B cell (primary cell): ENCODE results near the gene ZNF442. TPM values are rescaled to one million over a fixed set of nuclear protein-coding genes. Genes with fewer than 3 reads are reported as not detected.
A peak's percentile ranks its signal among the peaks of the same experiment; 100 is the strongest.

Experiments used
- ATAC-seq: fragments of 200-7000 bp; cut with Tn5 transposase; one replicate; pipeline ENCODE4 v1.10.0; 2021; ENCODE audit warnings: low read depth, mild to moderate bottlenecking, moderate number of reproducible peaks, moderate library complexity
- CTCF ChIA-PET: fragments of 350-600 bp; sonication (Branson Sonifier 250); formaldehyde crosslinking; loops from one replicate; lab custom pipeline; 2021; ENCODE audit warnings: antibody characterized with exemption, inconsistent platforms; lab: Charles Lee
- POLR2A ChIA-PET: fragments of 350-600 bp; sonication (Branson Sonifier 250); formaldehyde crosslinking; loops from one replicate; lab custom pipeline; 2021; ENCODE audit warnings: antibody characterized with exemption; lab: Charles Lee
- DNase-seq: peaks from one replicate; pipeline ENCODE4 v3.0.0; 2013
- H2AFZ ChIP-seq: 2 replicates; pipeline ENCODE4 v1.6.1; 2012; ENCODE audit warnings: mild to moderate bottlenecking, low read depth, low read length; ENCODE audit not compliant: insufficient read depth, poor library complexity, severe bottlenecking
- H3K27ac ChIP-seq, 2 donors: 1 replicate in 1 of 2; 2 replicates in 1 of 2; pipeline ENCODE4 v1.5.1; 2012 to 2013; ENCODE audit warnings: low read length in 2 of 2, mild to moderate bottlenecking in 2 of 2, moderate library complexity in 1 of 2
- H3K27me3 ChIP-seq, 4 experiments: fragments of 200-600 bp in 1 of 4; sonication (generic) in 1 of 4; replicated peaks in 1 of 4; 1 replicate in 2 of 4; 2 replicates in 2 of 4; pipeline versions ENCODE4 v1.6.1 to v1.7.0; 2013 to 2016; ENCODE audit warnings: low read length in 3 of 4, mild to moderate bottlenecking in 2 of 4, mixed read lengths in 1 of 4, moderate library complexity in 1 of 4; ENCODE audit not compliant: insufficient read depth in 4 of 4, control insufficient read depth in 3 of 4; ENCODE audit errors: control extremely low read depth in 1 of 4
- H3K36me3 ChIP-seq, 2 experiments: replicated peaks in 1 of 2; 1 replicate in 1 of 2; 2 replicates in 1 of 2; pipeline versions ENCODE4 v1.6.1 to v1.7.1; 2013; ENCODE audit warnings: low read length in 1 of 2; ENCODE audit not compliant: insufficient read depth in 2 of 2, control insufficient read depth in 1 of 2; ENCODE audit errors: control extremely low read depth in 1 of 2, extremely low read depth in 1 of 2
- H3K4me1 ChIP-seq, 2 donors: fragments of 200-600 bp in 1 of 2; sonication (generic) in 1 of 2; 1 replicate in 1 of 2; 2 replicates in 1 of 2; pipeline versions ENCODE4 v1.5.1 to v1.6.1; 2013 to 2017; ENCODE audit warnings: low read length in 2 of 2; ENCODE audit not compliant: control insufficient read depth in 2 of 2, insufficient read depth in 2 of 2
- H3K4me2 ChIP-seq: replicated peaks from 2 replicates; pipeline ENCODE3; 2012; ENCODE audit warnings: mild to moderate bottlenecking, low read depth, low read length; ENCODE audit not compliant: poor library complexity, severe bottlenecking
- H3K4me3 ChIP-seq, 5 experiments: fragments of 200-600 bp in 1 of 5; sonication (generic) in 1 of 5; 1 replicate in 3 of 5; 2 replicates in 2 of 5; pipeline versions ENCODE4 v1.5.1 to v1.7.0; 2011 to 2016; ENCODE audit warnings: low read length in 4 of 5, mild to moderate bottlenecking in 4 of 5, low read depth in 2 of 5, control low read depth in 1 of 5, moderate library complexity in 1 of 5; ENCODE audit not compliant: insufficient read depth in 1 of 5; ENCODE audit errors: control extremely low read depth in 1 of 5, extremely low read depth in 1 of 5
- H3K79me2 ChIP-seq: fragments of 200-600 bp; sonication (generic); one replicate; pipeline ENCODE4 v1.6.0; 2016; ENCODE audit warnings: low read length; ENCODE audit not compliant: control insufficient read depth, insufficient read depth
- H3K9ac ChIP-seq: fragments of 200-600 bp; sonication (generic); 2 replicates; pipeline ENCODE4 v1.6.1; 2017; ENCODE audit warnings: mild to moderate bottlenecking, low read length, moderate library complexity
- H3K9me3 ChIP-seq, 3 donors: one replicate each; pipeline versions ENCODE4 v1.6.1 to v1.7.1; 2013; ENCODE audit warnings: low read length in 2 of 3; ENCODE audit not compliant: control insufficient read depth in 2 of 3, insufficient read depth in 1 of 3; ENCODE audit errors: control extremely low read depth in 1 of 3
- H4K20me1 ChIP-seq: 2 replicates; pipeline ENCODE4 v1.6.0; 2012; ENCODE audit warnings: mild to moderate bottlenecking, low read length; ENCODE audit not compliant: insufficient read depth, control insufficient read depth, poor library complexity, severe bottlenecking
- H3K27ac Mint-ChIP-seq: one replicate; pipeline ENCODE4 v1.8.0; 2021; ENCODE audit warnings: mixed read lengths
- H3K27me3 Mint-ChIP-seq: one replicate; pipeline ENCODE4 v1.8.0; 2021; ENCODE audit warnings: mixed read lengths
- H3K4me1 Mint-ChIP-seq: one replicate; pipeline ENCODE4 v1.8.0; 2021; ENCODE audit warnings: mixed read lengths
- H3K4me3 Mint-ChIP-seq: one replicate; pipeline ENCODE4 v1.8.0; 2021; ENCODE audit warnings: mixed read lengths
- H3K9me3 Mint-ChIP-seq: one replicate; pipeline ENCODE4 v1.8.0; 2022; ENCODE audit warnings: mixed read lengths; ENCODE audit not compliant: insufficient read depth
- CTCF ChIP-seq: fragments of 200-600 bp; IDR thresholded peaks from one replicate; pipeline ENCODE4 v1.8.0; 2022; ENCODE audit warnings: antibody characterized with exemption, mild to moderate bottlenecking
- EZH2 ChIP-seq: IDR thresholded peaks from 2 replicates; pipeline ENCODE4 v1.6.1; 2012; ENCODE audit warnings: borderline replicate concordance, low read depth, mild to moderate bottlenecking, moderate library complexity, low read length; ENCODE audit not compliant: insufficient read depth, poor library complexity, severe bottlenecking
- WGBS: methylation state at CpG from one replicate; pipeline ENCODE4 v1.1.5; 2013; ENCODE audit warnings: missing lambda C conversion rate; ENCODE audit not compliant: insufficient coverage; 5-methylcytosine and 5-hydroxymethylcytosine counted together
- intact Hi-C: fragments of 100-400 bp; cut with micrococcal nuclease; formaldehyde crosslinking; loops from one replicate; pipeline ENCODE4 v1.10.0; 2022
- polyA plus RNA-seq: library from polyadenylated mRNA; depleted of rRNA; stranded (reverse); fragments of >200 nt; gene quantifications from 2 replicates; pipeline ENCODE4 v1.2.3, GENCODE V29; 2012
- total RNA-seq, 2 donors: library from RNA; stranded (reverse); fragments of 120-200 nt in 1 of 2; gene quantifications; 1 replicate in 1 of 2; 2 replicates in 1 of 2; pipeline versions ENCODE4 v1.2.3 to v1.2.4, GENCODE V29; 2013 to 2022

Gene ZNF442
- total and polyA plus RNA-seq, 2 donors (not counting 1 experiment from before 2014, with no cell fraction given): 0.69 to 6.9 TPM

- TF ChIP-seq CTCF: no peak
- no peak for TF ChIP-seq EZH2
- Histone ChIP-seq H3K9me3 (peaks cover 0 to 15% (median 3%) of the 10 kb centered on the region in 3 donors), H3K27ac (no peak overlapping the region), H3K27me3 (no peaks in the 10 kb centered on the region), H3K79me2 (no peaks in the 10 kb centered on the region), H4K20me1 (no peaks in the 10 kb centered on the region), H3K4me2 (no peak overlapping the region), H2AFZ (no peak overlapping the region), H3K9ac (no peak overlapping the region), H3K36me3 (no peaks in the 10 kb centered on the region), H3K4me3 (no peak overlapping the region), H3K4me1 (no peaks in the 10 kb centered on the region)
- Mint-ChIP-seq H3K4me1 (no peaks in the 10 kb centered on the region), H3K9me3 (peaks cover 11% of the 10 kb centered on the region), H3K4me3 (no peak overlapping the region), H3K27ac (no peak overlapping the region), H3K27me3 (no peaks in the 10 kb centered on the region)
- POLR2A ChIA-PET: no interaction called here
- DNase-seq: no peak
- intact Hi-C loops: no loop called here
- WGBS: 96% methylated on average over 2 of the region's 2 CpGs
- ATAC-seq: no peak
- CTCF ChIA-PET: no interaction called here
Measured at GRCh38 chr19:12411893-12412292, 46.4 kb upstream of the ZNF442 start.

- no peak for TF ChIP-seq EZH2
- TF ChIP-seq CTCF: no peak
- peak within 1 kb of the TSS; percentile 85 for H3K27ac Mint-ChIP-seq
- intact Hi-C loops: loop anchor here (1.0 to 2.0 kb wide), 6 partner anchors 36 to 150 kb away; partner anchors contain the start of genes ZNF442, ZNF443, ZNF563 and ZNF564
- peak; percentile 89 for DNase-seq
- Histone ChIP-seq H3K36me3 (no peaks in the 10 kb centered on the region), H3K4me2 (peak within 1 kb of the TSS; percentile 89), H2AFZ (peak within 1 kb of the TSS; percentile 97), H3K9ac (peak within 1 kb of the TSS; percentile 94), H3K9me3 (no peaks in the 10 kb centered on the region), H4K20me1 (no peaks in the 10 kb centered on the region), H3K4me3 (peak within 1 kb of the TSS; percentile 61 to 93 (median 90)), H3K79me2 (peaks cover 18% of the 10 kb centered on the region), H3K27ac (peak within 1 kb of the TSS in 1 of 2 donors; percentile 68), H3K4me1 (peaks cover 4 to 7% of the 10 kb centered on the region in 2 donors), H3K27me3 (no peaks in the 10 kb centered on the region)
- CTCF ChIA-PET: no interaction called here
- H3K4me3 Mint-ChIP-seq: peak within 1 kb of the TSS; percentile 91
- POLR2A ChIA-PET: interaction anchor here (0.6 to 1.4 kb wide), 7 partner anchors 31 to 264 kb away, joined by 3 to 8 read pairs (median 5); partner anchors contain the start of genes ZNF136, ZNF44 and ZNF563
- no peaks in the 10 kb centered on the region for H3K27me3 Mint-ChIP-seq
- H3K4me1 Mint-ChIP-seq: peaks cover 20% of the 10 kb centered on the region
- no peaks in the 10 kb centered on the region for H3K9me3 Mint-ChIP-seq
- under 1% methylated on average over 68 of the region's 71 CpGs for WGBS
- peak; percentile 91 for ATAC-seq
Measured at GRCh38 chr19:12400633-12401502, 35.4 kb upstream of the ZNF442 start, which contains the start of gene ZNF799. Gene ZNF799, minus strand, starts transcription at chr19:12401271. Its CDS starts 201 bp downstream, at chr19:12401070.
